ENCODE measurements around the gene ARL15.
"Not testable (repeated sequence)": the region's sequence is repeated elsewhere in the genome, so short reads cannot be mapped to it uniquely, and the experiment has no call there.

The ARL15 gene

DNA sequence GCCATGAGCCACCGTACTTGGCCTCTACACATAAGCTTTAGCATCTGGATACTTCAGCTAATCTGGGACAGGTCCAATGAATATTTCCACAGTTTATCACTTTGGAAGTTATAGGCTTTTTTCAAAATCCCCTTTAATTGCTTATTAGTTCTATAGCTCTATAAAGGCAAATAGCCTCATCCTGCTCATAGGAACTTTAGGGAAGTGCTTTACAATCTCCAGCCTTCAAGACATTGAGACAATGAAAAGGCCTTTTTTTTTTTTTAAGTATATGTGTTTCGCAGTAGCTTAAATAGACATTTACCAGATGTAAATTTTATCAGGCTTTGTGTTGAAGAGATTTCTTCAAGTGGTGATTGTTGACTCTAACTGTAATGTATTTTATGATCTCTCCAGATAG lies 224.2 kb downstream of the ARL15 start:
- DNase-seq, result no peak

GRCh38 chr5:54084696-54085095 lies 225.7 kb downstream of the ARL15 start:
- no peak for DNase-seq

- DNase-seq, result no peak
These were observed 226.5 kb downstream of the ARL15 start for GRCh38 chr5:54083851-54084250.

DNA sequence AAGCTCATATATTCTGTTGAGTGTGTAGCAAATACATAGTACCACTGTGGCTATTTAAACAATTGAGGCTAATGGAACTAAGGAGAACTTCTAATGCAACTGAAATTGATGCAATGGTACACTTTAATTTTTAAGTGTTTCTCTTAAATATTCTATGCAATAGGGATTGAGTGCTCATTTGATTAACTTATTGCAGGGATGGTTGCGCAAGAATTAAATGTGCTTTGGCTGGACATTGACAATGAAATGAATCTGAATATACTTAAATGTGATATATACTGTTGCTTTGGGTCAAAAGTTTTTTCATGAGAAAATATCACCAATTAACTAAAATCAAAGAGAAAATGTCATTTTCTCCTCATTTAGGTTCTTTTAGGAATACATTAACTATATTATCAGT lies 227.1 kb downstream of the ARL15 start:
- no peak for DNase-seq

- no peak for DNase-seq
These were observed 229.0 kb downstream of the ARL15 start for GRCh38 chr5:54081415-54081814.

GRCh38 chr5:54080831-54081230 lies 229.5 kb downstream of the ARL15 start:
- DNase-seq, result no peak

- DNase-seq, result no peak
These were observed 236.6 kb downstream of the ARL15 start for GRCh38 chr5:54073735-54074134.

GRCh38 chr5:54073131-54073530 lies 237.2 kb downstream of the ARL15 start:
- DNase-seq, result no peak

- no peak for DNase-seq
These were observed 243.9 kb downstream of the ARL15 start for GRCh38 chr5:54066433-54066832.

GRCh38 chr5:54063817-54064216 lies 246.6 kb downstream of the ARL15 start:
- DNase-seq, result no peak

DNA sequence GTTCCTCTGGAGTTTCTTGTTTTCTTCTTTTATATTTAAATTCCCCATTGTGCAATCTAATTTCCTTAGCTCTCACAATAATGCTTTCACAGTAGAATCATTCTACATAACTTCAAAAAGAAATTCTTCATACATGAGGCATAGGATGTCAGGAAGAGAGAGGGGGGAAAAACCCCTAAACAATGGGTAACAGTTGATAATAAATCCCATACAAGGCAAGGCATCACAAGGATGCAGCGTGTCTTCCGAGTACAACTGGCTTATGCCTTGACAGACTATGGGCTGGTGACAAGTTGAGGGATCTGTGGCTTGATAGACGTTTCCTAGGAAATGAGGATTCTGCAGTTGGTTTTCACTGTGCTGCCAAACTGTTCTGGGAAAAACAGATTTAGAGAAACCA lies 247.4 kb downstream of the ARL15 start:
- DNase-seq, result no peak

DNA sequence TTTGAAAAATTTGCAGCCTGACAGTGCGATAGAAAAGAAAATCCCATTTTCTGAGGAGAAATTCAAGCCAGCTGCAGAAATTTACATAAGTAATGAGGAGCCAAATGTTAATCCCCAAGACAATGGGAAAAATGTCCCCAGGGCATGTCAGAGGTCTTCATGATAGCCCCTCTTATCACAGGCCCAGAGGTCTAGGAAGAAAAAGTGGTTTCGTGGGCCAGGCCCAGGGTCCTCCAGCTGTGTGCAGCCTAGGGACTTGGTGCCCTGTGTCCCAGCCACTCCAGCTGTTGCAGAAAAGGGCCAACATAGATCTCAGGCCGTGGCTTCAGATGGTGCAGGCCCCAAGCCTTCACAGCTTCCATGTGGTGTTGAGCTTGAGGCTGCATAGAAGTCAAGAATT lies 249.5 kb downstream of the ARL15 start:
- DNase-seq, result not testable (repeated sequence)

- DNase-seq, result no peak
These were observed 260.4 kb downstream of the ARL15 start for GRCh38 chr5:54049963-54050362.

- no peak for DNase-seq
These were observed 261.2 kb downstream of the ARL15 start for GRCh38 chr5:54049144-54049543.

GRCh38 chr5:54045077-54045792 lies 265.1 kb downstream of the ARL15 start:
- no peak for DNase-seq

DNA sequence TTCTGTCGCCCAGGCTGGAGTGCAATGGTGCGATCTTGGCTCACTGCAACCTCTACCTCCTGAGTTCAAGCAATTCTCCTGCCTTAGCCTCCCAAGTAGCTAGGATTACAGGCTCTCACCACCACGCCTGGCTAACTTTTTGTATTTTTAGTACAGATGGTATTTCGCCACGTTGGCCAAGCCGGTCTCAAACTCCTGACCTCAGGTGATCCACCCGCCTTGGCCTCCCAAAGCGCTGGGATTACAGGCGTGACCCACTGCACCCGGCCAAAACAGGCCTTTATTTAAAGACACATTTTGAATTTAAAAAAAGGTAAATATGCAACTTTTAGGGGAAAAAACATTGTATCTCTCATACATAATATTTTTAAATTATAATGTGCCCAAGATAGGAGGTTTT lies 266.1 kb downstream of the ARL15 start:
- not testable (repeated sequence) for DNase-seq

DNA sequence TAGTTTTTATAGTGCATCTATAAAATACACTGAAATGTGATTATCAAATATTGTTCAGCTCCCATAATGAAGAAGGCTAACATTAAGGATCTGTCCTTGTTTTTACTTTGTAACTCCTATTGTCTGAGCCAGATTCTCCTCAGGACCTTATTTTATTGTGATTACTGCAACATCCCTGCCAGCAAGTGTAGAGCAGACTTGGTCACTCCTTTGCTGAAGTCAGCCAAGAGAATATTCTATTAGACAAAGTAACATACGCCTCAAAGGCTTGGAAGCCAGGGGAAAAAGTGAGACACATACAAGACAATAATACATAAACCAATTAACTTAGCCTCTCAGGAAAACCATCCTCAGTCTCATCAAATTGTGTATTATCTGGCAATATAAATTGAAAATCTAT lies 269.6 kb downstream of the ARL15 start:
- no peak for DNase-seq

GRCh38 chr5:54040018-54040417 lies 270.4 kb downstream of the ARL15 start:
- no peak for DNase-seq

- no peak for DNase-seq
These were observed 273.2 kb downstream of the ARL15 start for GRCh38 chr5:54037205-54037604.

DNA sequence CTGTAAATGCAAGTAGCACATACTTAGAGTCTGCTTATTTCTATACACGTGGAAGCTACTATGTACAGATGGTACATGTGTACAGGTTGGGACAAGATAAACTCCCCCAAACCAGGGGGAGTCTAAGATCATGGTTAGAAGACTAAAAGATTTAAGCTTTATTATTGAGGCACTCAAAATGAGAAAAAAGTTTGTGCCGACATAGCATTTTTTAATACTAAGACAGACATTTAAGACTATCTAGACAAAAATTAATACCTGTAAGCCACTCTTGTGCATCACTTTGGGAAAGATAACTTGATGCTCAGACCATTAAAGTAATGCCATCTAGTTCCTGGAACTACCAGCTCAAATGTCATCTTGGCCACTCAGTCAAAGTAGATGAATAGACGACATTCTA lies 279.4 kb downstream of the ARL15 start:
- no peak for DNase-seq

- no peak for DNase-seq
These were observed 285.9 kb downstream of the ARL15 start for GRCh38 chr5:54024466-54024865.

DNA sequence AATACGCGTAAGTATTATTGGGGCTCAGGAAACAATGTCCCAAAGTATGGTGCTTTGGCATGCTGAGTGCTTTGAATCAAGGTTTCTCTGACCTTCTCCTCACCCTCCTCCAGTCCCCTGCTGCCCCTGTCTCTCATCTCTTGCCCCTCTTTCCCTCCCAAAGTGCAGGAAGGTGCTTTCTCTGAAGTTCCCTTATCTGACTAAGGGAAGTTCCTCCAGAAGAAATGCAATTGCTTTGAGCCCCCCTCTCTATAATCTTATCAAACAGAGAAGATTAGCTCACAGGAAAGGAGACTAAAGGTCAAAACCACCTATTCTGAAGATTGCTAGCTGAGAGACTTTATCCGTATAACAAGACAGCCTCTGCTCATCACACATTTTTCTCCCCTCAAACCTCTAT lies 288.1 kb downstream of the ARL15 start:
- no peak for DNase-seq

GRCh38 chr5:54021431-54022164 lies 288.8 kb downstream of the ARL15 start:
- DNase-seq, result no peak

- no peak for DNase-seq
These were observed 291.9 kb downstream of the ARL15 start for GRCh38 chr5:54018438-54018837.

DNA sequence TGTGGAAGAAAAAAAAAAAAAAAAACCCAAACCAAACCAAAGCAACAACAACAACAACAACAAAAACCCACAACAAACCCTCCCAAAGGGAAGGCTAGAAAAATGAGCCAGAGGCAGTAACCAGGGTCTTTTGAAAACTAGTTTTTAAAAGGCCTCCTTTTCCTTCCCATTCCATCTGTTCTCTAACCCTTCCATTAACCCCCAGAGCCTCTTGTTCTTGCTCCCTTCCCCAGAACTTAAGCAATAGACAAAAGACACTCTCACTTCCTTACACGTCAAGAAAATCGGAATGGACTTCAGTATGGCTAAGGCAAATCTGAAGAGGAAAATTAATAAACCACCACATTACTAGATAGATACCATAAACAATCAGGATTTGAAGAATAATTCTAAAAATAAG lies 292.8 kb downstream of the ARL15 start:
- no peak for DNase-seq
